IPS-20b (cell line): ENCODE data around the gene RAP1B.

ENCODE experiments used
- H3K27ac ChIP-seq: one replicate; pipeline ENCODE4 v1.5.1; 2013; ENCODE audit warnings: low read length
- H3K27me3 ChIP-seq: 2 replicates; pipeline ENCODE4 v1.6.1; 2013; ENCODE audit warnings: mild to moderate bottlenecking, low read length, inconsistent platforms; ENCODE audit not compliant: insufficient read depth
- H3K36me3 ChIP-seq: 2 replicates; pipeline ENCODE4 v1.6.1; 2013; ENCODE audit warnings: low read depth, mild to moderate bottlenecking, inconsistent platforms, low read length, moderate library complexity; ENCODE audit not compliant: insufficient read depth
- H3K4me1 ChIP-seq: 2 replicates; pipeline ENCODE4 v1.6.1; 2013; ENCODE audit warnings: mild to moderate bottlenecking, control low read depth, inconsistent platforms, low read length, moderate library complexity; ENCODE audit not compliant: insufficient read depth
- H3K4me3 ChIP-seq: 2 replicates; pipeline ENCODE4 v1.5.1; 2013; ENCODE audit warnings: mild to moderate bottlenecking, low read length, inconsistent platforms
- H3K9ac ChIP-seq: 2 replicates; pipeline ENCODE4 v1.6.1; 2013; ENCODE audit warnings: low read depth, mild to moderate bottlenecking, inconsistent platforms, low read length, moderate library complexity
- H3K9me3 ChIP-seq: 2 replicates; pipeline ENCODE4 v1.6.1; 2013; ENCODE audit warnings: mild to moderate bottlenecking, low read depth, low read length, inconsistent platforms; ENCODE audit not compliant: insufficient read depth

Gene RAP1B

GRCh38 chr12:68585966-68586365 is 24.7 kb upstream of the RAP1B start:
- Histone ChIP-seq H3K27me3 (no peaks in the 10 kb centered on the region), H3K27ac (no peak overlapping the region), H3K4me1 (no peaks in the 10 kb centered on the region), H3K4me3 (no peak overlapping the region), H3K36me3 (no peaks in the 10 kb centered on the region), H3K9me3 (peaks cover 18% of the 10 kb centered on the region), H3K9ac (no peak overlapping the region)

- no peaks in the 10 kb centered on the region for H3K27me3 ChIP-seq
- peaks cover 18% of the 10 kb centered on the region for H3K9me3 ChIP-seq
- H3K9ac ChIP-seq = no peak overlapping the region
- no peak overlapping the region for H3K4me3 ChIP-seq
- H3K4me1 ChIP-seq = no peaks in the 10 kb centered on the region
- no peaks in the 10 kb centered on the region for H3K36me3 ChIP-seq
- H3K27ac ChIP-seq = no peak overlapping the region
These were observed 23.2 kb upstream of the RAP1B start for GRCh38 chr12:68587448-68587873.

- Histone ChIP-seq H3K9me3 (peaks cover 27% of the 10 kb centered on the region), H3K4me1 (no peaks in the 10 kb centered on the region), H3K27me3 (no peaks in the 10 kb centered on the region), H3K27ac (no peak overlapping the region), H3K9ac (no peak overlapping the region), H3K4me3 (no peak overlapping the region), H3K36me3 (no peaks in the 10 kb centered on the region)
These were observed 21.5 kb upstream of the RAP1B start for GRCh38 chr12:68589194-68589593.

- no peaks in the 10 kb centered on the region for H3K27me3 ChIP-seq
- H3K36me3 ChIP-seq = no peaks in the 10 kb centered on the region
- H3K9ac ChIP-seq = no peak overlapping the region
- H3K27ac ChIP-seq = no peak overlapping the region
- H3K4me1 ChIP-seq = no peaks in the 10 kb centered on the region
- peaks cover 27% of the 10 kb centered on the region for H3K9me3 ChIP-seq
- no peak overlapping the region for H3K4me3 ChIP-seq
These were observed 18.8 kb upstream of the RAP1B start for GRCh38 chr12:68591734-68592418.

GRCh38 chr12:68595241-68595640 is 15.5 kb upstream of the RAP1B start:
- H3K27ac ChIP-seq = no peak overlapping the region
- no peak overlapping the region for H3K9ac ChIP-seq
- H3K9me3 ChIP-seq = peaks cover 11% of the 10 kb centered on the region
- no peak overlapping the region for H3K4me3 ChIP-seq
- H3K36me3 ChIP-seq = no peaks in the 10 kb centered on the region
- H3K4me1 ChIP-seq = no peaks in the 10 kb centered on the region
- no peaks in the 10 kb centered on the region for H3K27me3 ChIP-seq

- no peaks in the 10 kb centered on the region for H3K9me3 ChIP-seq
- H3K36me3 ChIP-seq = no peaks in the 10 kb centered on the region
- no peaks in the 10 kb centered on the region for H3K4me1 ChIP-seq
- no peak overlapping the region for H3K9ac ChIP-seq
- no peak overlapping the region for H3K27ac ChIP-seq
- no peaks in the 10 kb centered on the region for H3K27me3 ChIP-seq
- H3K4me3 ChIP-seq = no peak overlapping the region
These were observed 8.9 kb upstream of the RAP1B start for GRCh38 chr12:68601767-68602166.

GRCh38 chr12:68602720-68603119 is 8.0 kb upstream of the RAP1B start:
- H3K9ac ChIP-seq = no peak overlapping the region
- H3K27me3 ChIP-seq = no peaks in the 10 kb centered on the region
- H3K4me1 ChIP-seq = peaks cover 1% of the 10 kb centered on the region; the same call in 1 of the 2 replicates
- H3K9me3 ChIP-seq = no peaks in the 10 kb centered on the region
- H3K27ac ChIP-seq = no peak overlapping the region
- H3K36me3 ChIP-seq = no peaks in the 10 kb centered on the region
- no peak overlapping the region for H3K4me3 ChIP-seq

- Histone ChIP-seq H3K4me1 (peaks cover 22% of the 10 kb centered on the region), H3K4me3 (peak overlapping the region; percentile 8; the same call in 1 of the 2 replicates), H3K36me3 (no peaks in the 10 kb centered on the region), H3K27ac (no peak overlapping the region), H3K9ac (no peak overlapping the region), H3K27me3 (no peaks in the 10 kb centered on the region), H3K9me3 (no peaks in the 10 kb centered on the region)
These were observed 2.5 kb upstream of the RAP1B start for GRCh38 chr12:68608191-68608590.

- H3K27me3 ChIP-seq = no peaks in the 10 kb centered on the region
- H3K27ac ChIP-seq = peak overlapping the region; percentile 99
- no peaks in the 10 kb centered on the region for H3K36me3 ChIP-seq
- H3K4me3 ChIP-seq = peak overlapping the region; percentile 89
- no peaks in the 10 kb centered on the region for H3K9me3 ChIP-seq
- peaks cover 28% of the 10 kb centered on the region for H3K4me1 ChIP-seq
- H3K9ac ChIP-seq = peak overlapping the region; percentile 95
These were observed 715 bp upstream of the RAP1B start for GRCh38 chr12:68609998-68610369.

- Histone ChIP-seq H3K9ac (peak overlapping the region; percentile 91), H3K4me1 (peaks cover 28% of the 10 kb centered on the region), H3K36me3 (no peaks in the 10 kb centered on the region), H3K27me3 (no peaks in the 10 kb centered on the region), H3K9me3 (no peaks in the 10 kb centered on the region), H3K4me3 (peak overlapping the region; percentile 96), H3K27ac (peak overlapping the region; percentile 55)
These were observed 551 bp downstream of the RAP1B start for GRCh38 chr12:68611094-68611805.

- H3K9me3 ChIP-seq = no peaks in the 10 kb centered on the region
- H3K4me3 ChIP-seq = peak overlapping the region; percentile 96
- no peaks in the 10 kb centered on the region for H3K36me3 ChIP-seq
- H3K27me3 ChIP-seq = no peaks in the 10 kb centered on the region
- H3K9ac ChIP-seq = peak overlapping the region; percentile 91
- H3K27ac ChIP-seq = peak overlapping the region; percentile 55
- peaks cover 28% of the 10 kb centered on the region for H3K4me1 ChIP-seq
These were observed 1.1 kb downstream of the RAP1B start for GRCh38 chr12:68611806-68612160.

- H3K9me3 ChIP-seq = no peaks in the 10 kb centered on the region
- H3K9ac ChIP-seq = peak overlapping the region; percentile 91; the same call in 1 of the 2 replicates
- H3K36me3 ChIP-seq = no peaks in the 10 kb centered on the region
- no peak overlapping the region for H3K27ac ChIP-seq
- no peaks in the 10 kb centered on the region for H3K27me3 ChIP-seq
- peaks cover 28% of the 10 kb centered on the region for H3K4me1 ChIP-seq
- peak overlapping the region; percentile 96 for H3K4me3 ChIP-seq
These were observed 1.5 kb downstream of the RAP1B start for GRCh38 chr12:68612202-68612601.
